GM12873 (cell line): ENCODE results near the gene EEF1AKMT2.

ENCODE experiments used
- TF ChIP-seq, protein P1 (sequence below): IDR thresholded peaks from 2 replicates; pipeline ENCODE4 v1.5.1; 2012; ENCODE audit warnings: low read depth, mild to moderate bottlenecking, moderate library complexity, low read length, control low read depth; ENCODE audit not compliant: insufficient read depth; ENCODE audit errors: missing control alignments

Gene EEF1AKMT2

DNA sequence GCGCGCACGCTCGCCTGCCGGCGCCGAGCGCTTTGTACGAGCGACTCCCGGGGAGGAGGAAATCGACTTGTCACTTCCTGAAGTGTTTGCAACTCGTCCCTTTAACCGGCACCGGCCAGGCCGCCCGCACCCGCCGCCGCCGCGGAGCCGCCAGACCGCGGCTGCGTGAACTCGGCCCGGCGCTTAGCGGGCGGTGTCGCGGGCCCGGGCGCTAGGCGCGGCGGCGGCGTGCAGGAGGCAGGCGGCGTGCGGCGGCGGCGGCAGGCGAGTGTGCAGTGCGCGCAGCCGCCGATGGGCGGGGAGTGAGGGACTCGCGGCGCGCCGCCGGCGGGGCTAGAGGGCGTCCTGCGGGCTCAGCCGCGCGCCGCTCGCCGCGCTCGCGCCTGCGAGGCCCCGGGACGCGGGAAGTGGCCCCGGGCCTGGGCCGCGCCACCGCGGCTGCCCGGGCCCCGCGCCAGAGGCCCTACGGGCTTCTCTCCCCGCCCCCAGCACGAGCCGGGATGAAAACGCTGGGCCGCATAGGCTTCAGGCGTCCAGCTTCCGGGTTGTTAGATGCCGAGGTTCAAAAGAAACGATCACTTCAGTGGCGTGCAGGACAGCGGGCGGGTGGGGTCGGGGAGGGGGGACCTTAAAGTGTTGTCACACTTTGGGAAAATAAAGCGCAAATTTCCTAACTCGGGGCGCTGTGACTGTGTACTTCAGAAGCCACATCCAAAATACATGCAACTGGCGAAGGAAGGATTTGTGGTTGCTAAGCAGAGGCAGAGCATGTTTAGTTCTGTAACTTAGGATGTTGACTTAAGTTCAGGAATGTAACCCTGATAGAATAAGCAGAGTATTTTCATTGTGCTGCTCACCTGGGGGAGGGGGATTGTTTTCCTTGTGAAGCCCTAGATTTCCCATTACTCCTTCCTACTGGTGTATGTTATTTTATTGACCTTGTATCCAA, 47.3 kb downstream of the EEF1AKMT2 start, which contains the start of gene FAM53B:
Gene FAM53B (minus strand): TSS at position 277 of the 949 bp plus-strand sequence. CDS start 37,665 bp downstream, outside the sequence.
- TF ChIP-seq, protein P1, sequence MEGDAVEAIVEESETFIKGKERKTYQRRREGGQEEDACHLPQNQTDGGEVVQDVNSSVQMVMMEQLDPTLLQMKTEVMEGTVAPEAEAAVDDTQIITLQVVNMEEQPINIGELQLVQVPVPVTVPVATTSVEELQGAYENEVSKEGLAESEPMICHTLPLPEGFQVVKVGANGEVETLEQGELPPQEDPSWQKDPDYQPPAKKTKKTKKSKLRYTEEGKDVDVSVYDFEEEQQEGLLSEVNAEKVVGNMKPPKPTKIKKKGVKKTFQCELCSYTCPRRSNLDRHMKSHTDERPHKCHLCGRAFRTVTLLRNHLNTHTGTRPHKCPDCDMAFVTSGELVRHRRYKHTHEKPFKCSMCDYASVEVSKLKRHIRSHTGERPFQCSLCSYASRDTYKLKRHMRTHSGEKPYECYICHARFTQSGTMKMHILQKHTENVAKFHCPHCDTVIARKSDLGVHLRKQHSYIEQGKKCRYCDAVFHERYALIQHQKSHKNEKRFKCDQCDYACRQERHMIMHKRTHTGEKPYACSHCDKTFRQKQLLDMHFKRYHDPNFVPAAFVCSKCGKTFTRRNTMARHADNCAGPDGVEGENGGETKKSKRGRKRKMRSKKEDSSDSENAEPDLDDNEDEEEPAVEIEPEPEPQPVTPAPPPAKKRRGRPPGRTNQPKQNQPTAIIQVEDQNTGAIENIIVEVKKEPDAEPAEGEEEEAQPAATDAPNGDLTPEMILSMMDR, result peak; percentile 18

DNA sequence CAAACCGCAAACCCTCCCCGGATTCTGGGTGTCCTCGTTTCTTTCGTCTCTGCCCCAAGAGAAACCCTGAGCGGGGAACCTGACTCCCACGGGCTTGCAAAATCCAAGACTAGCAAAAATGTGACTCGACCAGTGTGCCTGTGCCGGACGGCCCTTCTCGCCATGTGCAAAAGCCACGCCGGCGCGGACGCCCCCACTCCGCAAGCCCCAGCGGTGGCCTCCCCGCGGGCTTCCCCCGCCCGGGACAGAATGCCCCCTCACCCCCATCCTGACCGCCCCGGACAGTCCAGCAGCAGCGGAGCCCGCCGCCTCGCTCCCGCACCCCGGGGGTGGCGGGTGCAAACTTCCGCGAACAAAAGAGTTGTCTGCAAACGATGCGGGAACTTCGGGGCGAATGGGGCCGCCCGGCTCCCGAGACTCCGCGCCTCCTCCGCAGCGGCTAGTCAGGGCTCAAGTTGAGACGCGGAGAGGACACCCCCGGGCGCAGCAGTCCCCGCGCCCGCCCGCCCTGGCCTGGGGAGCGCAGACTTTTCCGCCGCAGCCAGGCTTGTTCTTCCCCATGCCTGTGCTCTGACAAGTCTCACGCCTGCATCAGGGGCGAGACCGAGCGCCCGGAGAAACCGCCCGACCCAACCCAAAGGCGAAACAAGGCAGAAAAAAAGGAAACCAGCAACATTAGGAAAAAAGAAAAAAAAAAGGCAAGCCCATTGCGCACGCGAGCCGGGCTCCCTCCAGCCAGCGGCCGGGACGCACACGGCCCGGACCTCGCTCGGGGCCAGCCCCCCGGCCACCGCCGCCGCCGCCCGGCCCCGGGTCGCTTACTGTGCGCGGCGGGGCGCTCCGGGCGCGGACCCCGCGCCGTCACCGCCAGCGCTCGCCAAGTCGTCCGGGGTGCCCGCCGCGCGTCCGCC, 48.2 kb downstream of the EEF1AKMT2 start:
- TF ChIP-seq, protein P1, result no peak

DNA sequence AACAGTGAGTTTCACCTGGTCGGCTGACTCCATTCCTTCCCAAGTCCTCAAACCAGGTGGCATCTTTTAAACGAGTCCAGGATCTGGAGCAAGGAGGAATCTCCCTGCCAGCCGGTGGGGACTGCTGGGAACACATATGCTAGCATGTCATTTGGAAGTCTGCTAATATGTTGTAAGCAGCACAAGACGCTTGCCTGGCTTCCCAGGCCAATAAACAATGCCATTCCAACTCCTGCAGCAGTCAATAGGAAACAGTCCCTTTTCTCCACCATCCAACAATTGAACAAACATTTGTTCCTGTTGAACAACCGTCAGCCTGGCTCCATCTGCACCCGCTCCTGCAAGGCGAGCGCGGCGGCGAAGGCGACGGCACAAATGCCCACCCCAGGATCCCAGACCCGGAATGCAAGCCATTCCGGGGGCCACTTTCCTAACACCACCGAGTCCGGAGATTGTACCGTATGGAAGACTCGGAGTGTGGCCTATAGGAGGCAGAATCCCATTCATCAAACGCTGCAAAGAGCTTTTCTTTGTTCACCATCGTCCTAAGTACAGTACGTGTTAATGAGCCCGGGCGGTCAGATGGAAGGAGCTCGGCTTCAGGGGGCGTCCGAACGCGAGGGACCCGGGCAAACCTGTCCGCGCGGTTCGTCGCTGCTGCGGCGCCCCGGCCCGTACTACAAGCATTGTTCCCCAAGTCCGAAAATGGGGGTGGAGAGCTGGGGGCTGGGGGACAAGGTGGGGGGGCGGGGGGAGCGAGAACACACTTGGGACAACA, 49.1 kb downstream of the EEF1AKMT2 start:
- TF ChIP-seq, protein P1, result peak; percentile 37

DNA sequence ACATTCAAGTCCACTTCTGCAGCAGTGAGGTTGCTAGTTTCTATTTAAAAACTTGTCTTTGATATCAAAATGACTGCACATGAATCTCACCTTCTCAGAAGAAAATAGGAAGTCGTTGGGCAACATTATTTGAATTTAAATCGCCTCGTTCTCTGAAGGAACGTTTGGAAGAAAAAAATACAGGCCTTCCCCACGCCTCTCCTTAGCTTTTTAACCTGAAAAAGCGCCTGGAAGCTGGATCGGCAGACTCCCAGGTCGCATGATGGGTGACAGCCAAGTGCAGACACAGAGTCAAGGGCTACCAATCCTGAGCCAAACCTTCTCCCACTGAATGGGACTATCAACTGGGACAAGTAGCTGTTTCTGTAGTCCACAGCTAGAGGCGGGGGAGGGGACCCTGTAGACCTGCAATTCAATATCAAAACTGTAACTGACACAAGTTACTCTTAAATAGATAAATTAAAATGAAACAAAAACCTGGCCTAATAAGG, 49.7 kb downstream of the EEF1AKMT2 start:
- TF ChIP-seq, protein P1, result no peak

DNA sequence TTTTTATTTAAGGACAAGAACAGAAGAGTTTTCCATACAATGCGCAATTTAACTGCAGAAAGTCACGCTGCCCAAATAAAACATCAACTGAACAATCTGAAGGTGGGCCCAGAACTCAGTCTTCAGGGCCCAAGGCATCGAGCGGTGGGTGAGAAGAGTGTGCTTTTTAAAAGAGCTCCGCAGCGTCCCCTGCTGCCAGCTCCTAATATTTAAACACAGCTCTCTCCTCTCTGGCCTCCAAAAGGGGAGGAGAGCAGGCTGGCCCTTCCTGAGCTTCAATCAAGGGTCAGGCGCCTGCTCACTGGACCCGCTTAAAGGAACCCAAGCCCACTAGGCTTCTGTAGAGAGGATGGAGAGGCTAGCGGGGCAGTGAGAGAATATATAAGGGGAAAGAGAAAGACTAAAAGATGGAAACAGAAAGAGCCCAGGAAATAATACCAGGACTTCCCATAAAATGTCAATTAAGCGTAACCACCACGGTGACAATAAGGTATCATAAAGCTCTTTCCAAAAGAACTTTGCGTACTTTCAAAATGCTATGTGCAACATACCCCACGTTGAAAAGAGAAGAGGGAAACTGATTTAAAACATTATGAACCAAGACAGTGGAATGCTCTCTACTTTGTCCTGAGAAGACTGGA, 50.3 kb downstream of the EEF1AKMT2 start:
- TF ChIP-seq, protein P1, result peak; percentile 83

DNA sequence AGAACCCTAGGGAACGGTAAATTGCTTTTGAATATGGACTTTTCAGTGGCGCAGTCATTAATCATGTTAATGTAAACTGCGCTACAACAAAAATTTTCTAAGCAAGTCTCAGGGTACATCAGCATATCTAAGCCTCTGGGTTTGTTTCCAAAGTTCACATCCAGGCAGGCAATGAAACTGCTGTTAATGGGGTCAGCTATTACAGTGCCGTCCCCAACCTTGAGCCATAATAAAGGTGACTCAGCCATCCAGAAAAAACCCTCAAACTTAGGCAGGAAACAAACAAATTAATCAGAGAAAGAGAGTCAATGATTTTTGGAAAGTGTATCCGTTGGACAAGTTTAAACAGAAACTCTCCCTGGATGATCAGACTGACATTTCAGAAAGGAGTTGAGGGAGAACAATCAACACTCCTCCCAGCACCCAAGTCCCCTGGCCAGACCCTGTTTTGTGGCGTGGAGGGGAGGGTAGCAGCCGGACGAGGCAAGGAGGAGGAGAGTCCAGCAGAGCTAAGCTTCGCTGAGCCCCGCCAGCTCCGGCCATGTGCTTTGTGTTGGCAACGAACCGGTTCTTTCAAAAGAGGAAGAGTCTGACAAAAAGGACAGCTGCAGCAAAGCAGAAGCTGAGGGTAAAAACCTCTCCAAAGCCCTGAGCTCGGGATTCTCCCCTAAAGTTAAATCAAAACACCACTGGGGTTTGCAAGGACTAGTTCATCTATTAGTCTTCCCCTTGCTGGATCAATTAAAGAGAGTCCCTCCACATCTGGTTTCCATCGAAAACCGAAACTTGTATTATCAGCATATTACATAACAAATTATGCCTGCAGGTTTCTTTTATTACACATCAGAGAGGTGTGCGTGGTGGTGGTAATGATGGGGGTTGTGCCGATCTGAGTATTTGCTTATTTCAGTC, 51.1 kb downstream of the EEF1AKMT2 start:
- TF ChIP-seq, protein P1, result no peak
